ENCODE results near the gene EGLN2. TPM values are rescaled to one million over a fixed set of nuclear protein-coding genes. Genes with fewer than 3 reads are reported as not detected.
"Not testable (repeated sequence)": the region's sequence is repeated elsewhere in the genome, so short reads cannot be mapped to it uniquely, and the experiment has no call there.

Gene EGLN2
- total RNA-seq, 2 experiments from 2014 or later, result 150 to 151 TPM

- ChIA-PET CTCF (no interaction called here), POLR2A (interaction anchor here (1.2 kb wide), 1 partner anchor 42 kb away, joined by 4 read pairs; no protein-coding TSS in a partner anchor)
- H3K4me3 Mint-ChIP-seq, result peak overlapping the region; percentile 95
- peaks cover 19% of the 10 kb centered on the region for H3K36me3 ChIP-seq (ENCODE audit: insufficient read depth, low read length)
- peaks cover 39% of the 10 kb centered on the region for H3K4me1 Mint-ChIP-seq (ENCODE audit: low read depth)
- peaks cover 28% of the 10 kb centered on the region for H3K36me3 Mint-ChIP-seq (ENCODE audit: low read depth)
- DNase-seq, result no peak
- intact Hi-C loops (cut with DNase I, micrococcal nuclease), result loop anchor here in 1 of 2 experiments (5.0 kb wide), 1 partner anchor 319 kb away; no protein-coding TSS in a partner anchor
- H3K9me3 ChIP-seq (ENCODE audit: control insufficient read depth in 1 of 2, insufficient read depth in 1 of 2, low read length in 2 of 2), result no peaks in the 10 kb centered on the region
- no peak overlapping the region for H3K4me3 ChIP-seq (ENCODE audit: low read length)
- H3K27ac Mint-ChIP-seq, result peak overlapping the region; percentile 90
- no peaks in the 10 kb centered on the region for H3K9me3 Mint-ChIP-seq
- no peak overlapping the region for H3K27ac ChIP-seq (ENCODE audit: low read depth in 1 of 2, low read length in 2 of 2)
- no peak for ATAC-seq (ENCODE audit: poor library complexity)
- no peaks in the 10 kb centered on the region for H3K27me3 ChIP-seq (ENCODE audit: control insufficient read depth in 1 of 2, insufficient read depth in 2 of 2, low read length in 2 of 2)
- H3K27me3 Mint-ChIP-seq, result no peaks in the 10 kb centered on the region
- peaks cover 49% of the 10 kb centered on the region for H3K4me1 ChIP-seq (ENCODE audit: insufficient read depth, low read length)
- TF ChIP-seq CTCF (IDR thresholded peaks at IDR 0.05), result no peak
Observed at GRCh38 chr19:40813182-40813581, 14.2 kb downstream of the EGLN2 start.

- H3K4me3 Mint-ChIP-seq, result no peak overlapping the region
- no peaks in the 10 kb centered on the region for H3K9me3 Mint-ChIP-seq
- ATAC-seq (ENCODE audit: poor library complexity) (no peak), DNase-seq (no peak)
- H3K4me3 ChIP-seq (ENCODE audit: low read length), result no peak overlapping the region
- ChIA-PET POLR2A (no interaction called here), CTCF (no interaction called here)
- peaks cover 48% of the 10 kb centered on the region for H3K4me1 ChIP-seq (ENCODE audit: insufficient read depth, low read length)
- H3K4me1 Mint-ChIP-seq (ENCODE audit: low read depth), result peaks cover 50% of the 10 kb centered on the region
- no peak overlapping the region for H3K27ac ChIP-seq (ENCODE audit: low read depth in 1 of 2, low read length in 2 of 2)
- peaks cover 14% of the 10 kb centered on the region for H3K36me3 Mint-ChIP-seq (ENCODE audit: low read depth)
- intact Hi-C loops (cut with DNase I, micrococcal nuclease), result loop anchor here (5.0 kb wide), 2 partner anchors 38 to 327 kb away; partner anchors contain the start of genes MIA (in 1 of the 2) and RAB4B (in 1 of the 2)
- no peak overlapping the region for H3K27ac Mint-ChIP-seq
- H3K36me3 ChIP-seq (ENCODE audit: insufficient read depth, low read length), result no peaks in the 10 kb centered on the region
- no peaks in the 10 kb centered on the region for H3K27me3 Mint-ChIP-seq
- H3K9me3 ChIP-seq (ENCODE audit: control insufficient read depth in 1 of 2, insufficient read depth in 1 of 2, low read length in 2 of 2), result no peaks in the 10 kb centered on the region
- H3K27me3 ChIP-seq (ENCODE audit: control insufficient read depth in 1 of 2, insufficient read depth in 2 of 2, low read length in 2 of 2), result no peaks in the 10 kb centered on the region
- TF ChIP-seq CTCF (IDR thresholded peaks at IDR 0.05), result no peak
Observed at GRCh38 chr19:40815223-40815622, 16.2 kb downstream of the EGLN2 start.

- not testable (repeated sequence) for H3K9me3 Mint-ChIP-seq; H3K36me3 Mint-ChIP-seq (ENCODE audit: low read depth); H3K27ac ChIP-seq (ENCODE audit: low read depth in 1 of 2, low read length in 2 of 2); H3K9me3 ChIP-seq (ENCODE audit: control insufficient read depth in 1 of 2, insufficient read depth in 1 of 2, low read length in 2 of 2); H3K27me3 ChIP-seq (ENCODE audit: control insufficient read depth in 1 of 2, insufficient read depth in 2 of 2, low read length in 2 of 2); H3K27me3 Mint-ChIP-seq; H3K36me3 ChIP-seq (ENCODE audit: insufficient read depth, low read length)
- ATAC-seq (ENCODE audit: poor library complexity) (peak; percentile 87), DNase-seq (peak; percentile 51 to 91 (median 72))
- CTCF ChIA-PET, result interaction anchor here (0.7 to 3.2 kb wide), 9 partner anchors 12 to 156 kb away, joined by 3 to 24 read pairs (median 4); partner anchors contain the start of genes COQ8B, EGLN2 and RAB4B
- POLR2A ChIA-PET, result interaction anchor here (1.0 to 2.2 kb wide), 9 partner anchors 12 to 156 kb away, joined by 3 to 13 read pairs (median 5); partner anchors contain the start of genes ACTMAP, EGLN2, RAB4B and SNRPA
- intact Hi-C loops (cut with DNase I, micrococcal nuclease), result loop anchor here (1.0 to 5.0 kb wide), 6 partner anchors 40 to 324 kb away; partner anchors contain the start of genes RAB4B (in 2 of the 2), ACTMAP (in 1 of the 2), MIA (in 1 of the 2) and SNRPA (in 1 of the 2)
- Mint-ChIP-seq H3K27ac (peak overlapping the region; percentile 71), H3K4me1 (ENCODE audit: low read depth) (peaks cover 25% of the 10 kb centered on the region), H3K4me3 (peak overlapping the region; percentile 83)
- Histone ChIP-seq H3K4me3 (ENCODE audit: low read length) (peak overlapping the region; percentile 48), H3K4me1 (ENCODE audit: insufficient read depth, low read length) (peaks cover 26% of the 10 kb centered on the region)
- peak; percentile 37 for TF ChIP-seq CTCF (IDR thresholded peaks at IDR 0.05)
Observed at GRCh38 chr19:40818480-40819399, 19.7 kb downstream of the EGLN2 start.

Data from CD4-positive, alpha-beta T cell (primary cell).